Nephron progenitor cell (in vitro differentiated cells): ENCODE results near the gene PRDX5.
A peak's percentile ranks its signal among the peaks of the same experiment; 100 is the strongest.

ENCODE experiments used
- DNase-seq: peaks from one replicate; pipeline ENCODE4 v3.0.0; 2021
- H3K27ac Mint-ChIP-seq: 2 replicates; pipeline ENCODE4 v1.8.0; 2021; ENCODE audit warnings: mild to moderate bottlenecking, moderate library complexity, mixed read lengths
- H3K27me3 Mint-ChIP-seq: 2 replicates; pipeline ENCODE4 v1.8.0; 2021; ENCODE audit warnings: mild to moderate bottlenecking, low read depth, mixed read lengths; ENCODE audit not compliant: poor library complexity
- H3K36me3 Mint-ChIP-seq: 2 replicates; pipeline ENCODE4 v1.8.0; 2021; ENCODE audit warnings: low read depth, mixed read lengths
- H3K4me1 Mint-ChIP-seq: 2 replicates; pipeline ENCODE4 v1.8.0; 2021; ENCODE audit warnings: mixed read lengths
- H3K4me3 Mint-ChIP-seq: 2 replicates; pipeline ENCODE4 v1.8.0; 2021; ENCODE audit warnings: mild to moderate bottlenecking, moderate library complexity, mixed read lengths
- H3K9me3 Mint-ChIP-seq: 2 replicates; pipeline ENCODE4 v1.8.0; 2021; ENCODE audit warnings: mild to moderate bottlenecking, moderate library complexity, mixed read lengths
- TF ChIP-seq, protein P1 (sequence below): fragments of 200-600 bp; sonication (generic); IDR thresholded peaks from 2 replicates; pipeline ENCODE4 v1.5.0; 2021; ENCODE audit warnings: antibody characterized with exemption

PRDX5 gene

DNA sequence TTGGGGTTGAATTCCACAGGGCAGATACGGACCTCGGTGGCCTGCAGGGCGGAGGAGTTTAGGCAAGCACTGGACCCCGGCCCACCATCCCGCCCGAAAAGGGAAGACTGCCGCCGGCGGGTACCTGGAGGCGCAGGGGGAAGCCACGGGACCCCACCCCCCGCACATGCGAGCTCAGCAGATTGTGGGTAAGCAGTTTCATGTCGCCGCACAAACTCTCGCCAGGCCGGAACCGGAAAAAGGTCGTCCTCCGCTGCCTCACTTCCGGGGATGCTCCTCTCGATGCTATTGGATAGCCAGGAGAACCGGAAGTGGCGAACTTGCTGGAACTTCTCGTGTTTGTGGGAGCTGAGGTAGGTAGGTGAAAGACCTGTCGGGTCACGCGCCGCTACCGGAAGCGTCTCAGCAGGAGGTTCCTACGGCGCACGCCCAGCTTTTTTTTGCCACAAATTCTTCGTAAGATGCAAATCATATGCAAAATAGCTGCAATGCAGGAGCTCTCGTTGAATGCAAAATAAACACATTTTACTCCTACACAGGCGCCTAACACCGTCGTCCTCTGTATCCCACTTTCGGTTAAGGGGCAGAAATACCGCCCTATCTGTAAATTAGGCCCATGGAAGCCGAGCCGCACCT lies 478 bp upstream of the PRDX5 start, which contains the start of gene TRMT112:
Gene TRMT112, minus strand, starts transcription at position 235 of the 636 bp plus-strand sequence. Its CDS starts 33 bp downstream, at position 202.
- H3K4me1 Mint-ChIP-seq: peaks cover 35% of the 10 kb centered on the region
- peak within 1 kb of the TSS; percentile 94 for H3K4me3 Mint-ChIP-seq
- peak; percentile 85 for DNase-seq
- TF ChIP-seq, protein P1, sequence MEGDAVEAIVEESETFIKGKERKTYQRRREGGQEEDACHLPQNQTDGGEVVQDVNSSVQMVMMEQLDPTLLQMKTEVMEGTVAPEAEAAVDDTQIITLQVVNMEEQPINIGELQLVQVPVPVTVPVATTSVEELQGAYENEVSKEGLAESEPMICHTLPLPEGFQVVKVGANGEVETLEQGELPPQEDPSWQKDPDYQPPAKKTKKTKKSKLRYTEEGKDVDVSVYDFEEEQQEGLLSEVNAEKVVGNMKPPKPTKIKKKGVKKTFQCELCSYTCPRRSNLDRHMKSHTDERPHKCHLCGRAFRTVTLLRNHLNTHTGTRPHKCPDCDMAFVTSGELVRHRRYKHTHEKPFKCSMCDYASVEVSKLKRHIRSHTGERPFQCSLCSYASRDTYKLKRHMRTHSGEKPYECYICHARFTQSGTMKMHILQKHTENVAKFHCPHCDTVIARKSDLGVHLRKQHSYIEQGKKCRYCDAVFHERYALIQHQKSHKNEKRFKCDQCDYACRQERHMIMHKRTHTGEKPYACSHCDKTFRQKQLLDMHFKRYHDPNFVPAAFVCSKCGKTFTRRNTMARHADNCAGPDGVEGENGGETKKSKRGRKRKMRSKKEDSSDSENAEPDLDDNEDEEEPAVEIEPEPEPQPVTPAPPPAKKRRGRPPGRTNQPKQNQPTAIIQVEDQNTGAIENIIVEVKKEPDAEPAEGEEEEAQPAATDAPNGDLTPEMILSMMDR: no peak
- H3K27ac Mint-ChIP-seq: peak within 1 kb of the TSS; percentile 100
- H3K27me3 Mint-ChIP-seq: no peaks in the 10 kb centered on the region
- peaks cover 16% of the 10 kb centered on the region for H3K36me3 Mint-ChIP-seq
- no peaks in the 10 kb centered on the region for H3K9me3 Mint-ChIP-seq

DNA sequence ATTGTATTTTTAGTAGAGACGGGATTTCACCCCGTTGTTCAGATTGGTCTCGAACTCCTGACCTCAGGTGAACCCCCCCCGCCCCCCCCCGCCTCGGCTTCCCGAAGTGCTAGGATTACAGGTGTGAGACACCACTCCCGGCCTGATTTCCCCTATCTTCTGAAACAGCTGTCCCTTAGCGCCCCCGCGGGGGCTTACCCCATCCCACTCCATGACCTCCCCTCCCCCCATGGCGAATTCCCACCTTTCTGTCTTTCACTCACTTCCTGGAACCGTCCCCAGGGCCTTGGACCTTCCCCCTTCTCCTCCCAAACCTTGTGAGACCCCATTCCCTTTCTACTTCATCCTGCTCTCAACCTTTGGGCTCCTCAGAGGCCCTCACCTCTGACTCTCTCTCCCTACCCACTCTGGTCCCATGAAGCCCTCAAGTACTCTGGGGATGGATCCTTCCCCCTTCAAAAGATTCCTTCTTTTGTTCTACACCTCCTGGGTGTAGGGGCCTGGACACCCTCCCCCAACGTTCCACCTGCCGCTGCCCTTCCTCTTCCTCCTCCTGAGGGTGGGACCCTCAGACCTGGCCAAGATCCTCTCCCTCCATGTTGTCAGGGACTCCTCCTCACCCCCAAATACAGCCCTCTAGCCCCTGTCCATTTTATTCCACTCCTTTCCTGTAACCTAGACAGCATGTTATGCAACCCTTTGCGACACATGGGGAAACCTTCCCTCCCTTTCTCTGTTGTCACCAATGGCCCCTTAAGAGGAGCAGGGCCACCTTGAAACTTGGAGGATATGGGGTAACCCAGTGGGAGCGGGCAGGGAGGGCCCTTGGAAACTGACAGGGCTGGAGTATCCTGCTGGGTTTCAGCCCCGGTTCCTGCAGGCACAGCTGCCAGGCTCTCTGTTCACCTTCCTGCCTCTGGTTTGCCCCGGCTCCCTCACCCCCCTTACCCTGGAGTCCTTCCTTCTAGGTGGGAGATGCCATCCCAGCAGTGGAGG lies 1.1 kb downstream of the PRDX5 start:
- Mint-ChIP-seq H3K4me1 (peaks cover 50% of the 10 kb centered on the region), H3K27me3 (no peaks in the 10 kb centered on the region), H3K9me3 (no peaks in the 10 kb centered on the region), H3K4me3 (peak overlapping the region; percentile 94), H3K36me3 (peaks cover 16% of the 10 kb centered on the region), H3K27ac (peak overlapping the region; percentile 97)
- TF ChIP-seq, protein P1: no peak
- DNase-seq: no peak

DNA sequence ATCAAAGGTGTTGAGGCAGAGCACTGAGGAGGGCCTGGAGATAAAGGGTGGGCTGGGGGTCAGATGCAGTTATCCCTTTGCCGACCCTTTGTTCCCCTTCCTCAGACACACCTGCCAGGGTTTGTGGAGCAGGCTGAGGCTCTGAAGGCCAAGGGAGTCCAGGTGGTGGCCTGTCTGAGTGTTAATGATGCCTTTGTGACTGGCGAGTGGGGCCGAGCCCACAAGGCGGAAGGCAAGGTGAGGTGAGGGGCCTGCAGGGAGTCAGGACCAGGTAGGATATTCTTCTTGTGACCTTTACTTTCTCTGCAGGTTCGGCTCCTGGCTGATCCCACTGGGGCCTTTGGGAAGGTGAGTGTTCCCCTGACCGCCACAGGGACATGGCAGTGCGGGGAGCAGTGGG lies 2.6 kb downstream of the PRDX5 start:
- DNase-seq: no peak
- TF ChIP-seq, protein P1: no peak
- Mint-ChIP-seq H3K36me3 (peaks cover 11% of the 10 kb centered on the region), H3K4me3 (no peak overlapping the region), H3K4me1 (peaks cover 50% of the 10 kb centered on the region), H3K27me3 (no peaks in the 10 kb centered on the region), H3K27ac (peak overlapping the region; percentile 40), H3K9me3 (no peaks in the 10 kb centered on the region)

DNA sequence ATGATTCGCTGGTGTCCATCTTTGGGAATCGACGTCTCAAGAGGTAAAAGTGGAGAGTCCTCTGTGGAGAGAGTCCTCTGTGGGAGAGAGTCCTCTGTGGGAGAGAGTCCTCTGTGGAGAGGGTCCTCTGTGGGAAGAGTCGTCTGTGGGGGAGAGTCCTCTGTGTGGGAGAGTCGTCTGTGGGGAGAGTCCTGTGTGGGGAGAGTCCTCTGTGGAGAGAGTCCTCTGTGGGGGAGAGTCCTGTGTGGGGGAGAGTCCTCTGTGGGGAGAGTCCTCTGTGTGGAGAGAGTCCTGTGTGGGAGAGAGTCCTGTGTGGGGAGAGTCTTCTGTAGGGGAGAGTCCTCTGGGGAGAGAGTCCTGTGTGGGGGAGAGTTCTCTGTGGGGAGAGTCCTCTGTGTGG lies 3.1 kb downstream of the PRDX5 start:
- peak overlapping the region; percentile 40 for H3K27ac Mint-ChIP-seq
- H3K36me3 Mint-ChIP-seq: peaks cover 11% of the 10 kb centered on the region
- H3K4me1 Mint-ChIP-seq: peaks cover 50% of the 10 kb centered on the region
- H3K4me3 Mint-ChIP-seq: peak overlapping the region; percentile 6
- TF ChIP-seq, protein P1: no peak
- H3K27me3 Mint-ChIP-seq: no peaks in the 10 kb centered on the region
- DNase-seq: no peak
- H3K9me3 Mint-ChIP-seq: no peaks in the 10 kb centered on the region

DNA sequence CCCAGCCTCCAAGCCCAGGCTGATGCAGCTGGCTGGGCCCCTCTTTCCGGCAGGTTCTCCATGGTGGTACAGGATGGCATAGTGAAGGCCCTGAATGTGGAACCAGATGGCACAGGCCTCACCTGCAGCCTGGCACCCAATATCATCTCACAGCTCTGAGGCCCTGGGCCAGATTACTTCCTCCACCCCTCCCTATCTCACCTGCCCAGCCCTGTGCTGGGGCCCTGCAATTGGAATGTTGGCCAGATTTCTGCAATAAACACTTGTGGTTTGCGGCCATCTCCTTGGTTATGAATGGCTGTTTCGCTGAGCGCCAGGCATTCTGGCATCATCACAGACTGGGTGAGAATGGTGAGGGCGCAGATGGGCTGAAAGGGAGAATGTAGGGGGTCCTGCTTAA lies 3.6 kb downstream of the PRDX5 start:
- H3K9me3 Mint-ChIP-seq: no peaks in the 10 kb centered on the region

More for the DNA sequence above, 3.6 kb downstream of the PRDX5 start:
- no peak overlapping the region for H3K4me3 Mint-ChIP-seq
- peaks cover 11% of the 10 kb centered on the region for H3K36me3 Mint-ChIP-seq
- no peak for DNase-seq
- TF ChIP-seq, protein P1: no peak
- no peak overlapping the region for H3K27ac Mint-ChIP-seq
- H3K27me3 Mint-ChIP-seq: no peaks in the 10 kb centered on the region
- peaks cover 46% of the 10 kb centered on the region for H3K4me1 Mint-ChIP-seq
